Measurements from ENCODE around the gene CHCHD1.

DNA sequence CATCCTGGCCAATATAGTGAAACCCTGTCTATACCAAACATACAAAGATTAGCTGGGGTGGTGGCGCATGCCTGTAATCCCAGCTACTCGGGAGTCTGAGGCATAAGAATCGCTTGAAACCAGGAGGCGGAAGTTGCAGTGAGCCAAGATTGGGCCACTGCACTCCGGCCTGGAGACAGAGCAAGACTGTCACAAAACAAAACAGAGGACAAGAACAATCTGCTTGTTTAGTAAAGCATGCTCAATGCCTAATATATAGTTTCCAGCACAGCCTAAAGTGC, 39.5 kb upstream of the CHCHD1 start:
- TF ChIP-seq, protein P1, sequence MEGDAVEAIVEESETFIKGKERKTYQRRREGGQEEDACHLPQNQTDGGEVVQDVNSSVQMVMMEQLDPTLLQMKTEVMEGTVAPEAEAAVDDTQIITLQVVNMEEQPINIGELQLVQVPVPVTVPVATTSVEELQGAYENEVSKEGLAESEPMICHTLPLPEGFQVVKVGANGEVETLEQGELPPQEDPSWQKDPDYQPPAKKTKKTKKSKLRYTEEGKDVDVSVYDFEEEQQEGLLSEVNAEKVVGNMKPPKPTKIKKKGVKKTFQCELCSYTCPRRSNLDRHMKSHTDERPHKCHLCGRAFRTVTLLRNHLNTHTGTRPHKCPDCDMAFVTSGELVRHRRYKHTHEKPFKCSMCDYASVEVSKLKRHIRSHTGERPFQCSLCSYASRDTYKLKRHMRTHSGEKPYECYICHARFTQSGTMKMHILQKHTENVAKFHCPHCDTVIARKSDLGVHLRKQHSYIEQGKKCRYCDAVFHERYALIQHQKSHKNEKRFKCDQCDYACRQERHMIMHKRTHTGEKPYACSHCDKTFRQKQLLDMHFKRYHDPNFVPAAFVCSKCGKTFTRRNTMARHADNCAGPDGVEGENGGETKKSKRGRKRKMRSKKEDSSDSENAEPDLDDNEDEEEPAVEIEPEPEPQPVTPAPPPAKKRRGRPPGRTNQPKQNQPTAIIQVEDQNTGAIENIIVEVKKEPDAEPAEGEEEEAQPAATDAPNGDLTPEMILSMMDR (IDR thresholded peaks at IDR 0.05), result no peak
- no peak for TF ChIP-seq ZFX (IDR thresholded peaks at IDR 0.05; ENCODE audit: borderline replicate concordance)
